Central memory CD4-positive, alpha-beta T cell (primary cell): ENCODE results near the gene DIDO1.

Experiments
- DNase-seq: peaks from one replicate; pipeline ENCODE4 v3.0.0; 2022

DIDO1 gene

GRCh38 chr20:62846166-62846890, 80.0 kb downstream of the DIDO1 start:
- no peak for DNase-seq

GRCh38 chr20:62845416-62846160, 80.7 kb downstream of the DIDO1 start:
- DNase-seq = no peak

GRCh38 chr20:62844182-62844581, 82.1 kb downstream of the DIDO1 start:
- DNase-seq = no peak

GRCh38 chr20:62843656-62844055, 82.6 kb downstream of the DIDO1 start:
- DNase-seq = no peak

- DNase-seq = no peak
Measured at GRCh38 chr20:62841705-62842212, 84.5 kb downstream of the DIDO1 start.

GRCh38 chr20:62840244-62841197, 85.8 kb downstream of the DIDO1 start:
- DNase-seq = no peak

- DNase-seq = no peak
Measured at GRCh38 chr20:62839816-62840215, 86.5 kb downstream of the DIDO1 start.

GRCh38 chr20:62839261-62839660, 87.0 kb downstream of the DIDO1 start:
- no peak for DNase-seq

GRCh38 chr20:62838128-62838891, 88.0 kb downstream of the DIDO1 start:
- no peak for DNase-seq

- no peak for DNase-seq
Measured at GRCh38 chr20:62837790-62838127, 88.5 kb downstream of the DIDO1 start.

GRCh38 chr20:62836967-62837490, 89.3 kb downstream of the DIDO1 start:
- no peak for DNase-seq

- DNase-seq = no peak
Measured at GRCh38 chr20:62835931-62836861, 90.1 kb downstream of the DIDO1 start.

- DNase-seq = no peak
Measured at GRCh38 chr20:62834967-62835730, 91.2 kb downstream of the DIDO1 start.

GRCh38 chr20:62832951-62833391, 93.3 kb downstream of the DIDO1 start:
- no peak for DNase-seq

- no peak for DNase-seq
Measured at GRCh38 chr20:62832212-62832922, 93.9 kb downstream of the DIDO1 start.

GRCh38 chr20:62831854-62832211, 94.5 kb downstream of the DIDO1 start:
- DNase-seq = no peak

- no peak for DNase-seq
Measured at GRCh38 chr20:62831361-62831788, 94.9 kb downstream of the DIDO1 start.

GRCh38 chr20:62830821-62831220, 95.5 kb downstream of the DIDO1 start:
- DNase-seq = no peak

GRCh38 chr20:62830251-62830650, 96.1 kb downstream of the DIDO1 start:
- DNase-seq = no peak
